HEK293 (cell line): ENCODE measurements around the gene PGAP1.
A peak's percentile ranks its signal among the peaks of the same experiment; 100 is the strongest.

Experiments
- CTCF ChIA-PET: fragments of 350-600 bp; formaldehyde crosslinking; extraction: SDS; loops from one replicate; lab custom pipeline; 2021; ENCODE audit warnings: antibody characterized with exemption; lab: Yijun Ruan, JAX
- POLR2A ChIA-PET: fragments of 300-600 bp; formaldehyde crosslinking; extraction: SDS; loops from one replicate; lab custom pipeline; 2020; ENCODE audit warnings: antibody characterized with exemption, inconsistent platforms; lab: Yijun Ruan, JAX
- H3K27ac ChIP-seq: fragments of 200-500 bp; sonication (Bioruptor generic); 2 replicates; pipeline ENCODE4 v1.5.1; 2014; ENCODE audit warnings: low read depth, low read length, control low read depth, inconsistent platforms; ENCODE audit errors: extremely low read depth
- H3K36me3 ChIP-seq, 2 experiments: fragments of 200-500 bp in 1 of 2; sonication (Bioruptor generic) in 1 of 2; 1 replicate in 1 of 2; 2 replicates in 1 of 2; pipeline ENCODE4 v1.5.1; 2014 to 2017; ENCODE audit warnings: inconsistent platforms in 2 of 2, low read length in 2 of 2; ENCODE audit not compliant: control insufficient read depth in 2 of 2, insufficient read depth in 1 of 2
- H3K4me1 ChIP-seq: fragments of 200-500 bp; sonication (Bioruptor generic); 2 replicates; pipeline ENCODE4 v1.5.1; 2014; ENCODE audit warnings: mild to moderate bottlenecking, low read length, inconsistent platforms; ENCODE audit not compliant: control insufficient read depth, insufficient read depth
- H3K4me3 ChIP-seq: 2 replicates; pipeline ENCODE4 v1.5.1; 2011; ENCODE audit warnings: low read depth, mild to moderate bottlenecking, control low read depth, low read length, moderate library complexity
- H3K9me3 ChIP-seq: fragments of 200-500 bp; sonication (Bioruptor generic); 2 replicates; pipeline ENCODE4 v1.5.1; 2014; ENCODE audit warnings: low read depth, low read length, inconsistent platforms; ENCODE audit not compliant: control insufficient read depth, insufficient read depth
- ELK4 ChIP-seq: IDR thresholded peaks from 2 replicates; pipeline ENCODE4 v1.6.1; 2011; ENCODE audit warnings: mild to moderate bottlenecking, low read depth, low read length, borderline replicate concordance
- GFI1B ChIP-seq: fragments of 450-650 bp; formaldehyde crosslinking; IDR thresholded peaks from 2 replicates; pipeline ENCODE4 v1.5.1; 2016; ENCODE audit warnings: missing biosample characterization, missing genetic modification characterization
- KLF9 ChIP-seq: fragments of 450-650 bp; formaldehyde crosslinking; IDR thresholded peaks from 2 replicates; pipeline ENCODE4 v1.5.1; 2016; ENCODE audit warnings: missing biosample characterization, missing genetic modification characterization, low read depth
- PRDM1 ChIP-seq: fragments of 450-650 bp; formaldehyde crosslinking; IDR thresholded peaks from 2 replicates; pipeline ENCODE4; 2016; ENCODE audit warnings: missing biosample characterization, missing genetic modification characterization
- REPIN1 ChIP-seq: fragments of 450-650 bp; formaldehyde crosslinking; IDR thresholded peaks from 2 replicates; pipeline ENCODE4 v1.5.1; 2017; ENCODE audit warnings: missing biosample characterization, missing genetic modification characterization, low read depth
- SETDB1 ChIP-seq: IDR thresholded peaks from one replicate; pipeline ENCODE4 v1.6.1; 2017; ENCODE audit warnings: mild to moderate bottlenecking, low read length, moderate library complexity, mixed read lengths; ENCODE audit not compliant: insufficient read length
- TSHZ1 ChIP-seq: fragments of 450-650 bp; formaldehyde crosslinking; IDR thresholded peaks from 2 replicates; pipeline ENCODE4 v1.5.1; 2016; ENCODE audit warnings: missing biosample characterization, missing genetic modification characterization, borderline replicate concordance
- ZBTB48 ChIP-seq: fragments of 450-650 bp; formaldehyde crosslinking; IDR thresholded peaks from 2 replicates; pipeline ENCODE4 v1.5.1; 2016; ENCODE audit warnings: missing biosample characterization, missing genetic modification characterization
- ZEB2 ChIP-seq: fragments of 450-650 bp; formaldehyde crosslinking; IDR thresholded peaks from 2 replicates; pipeline ENCODE4 v1.5.1; 2016; ENCODE audit warnings: missing biosample characterization, missing genetic modification characterization
- ZFP41 ChIP-seq: fragments of 450-650 bp; formaldehyde crosslinking; IDR thresholded peaks from 2 replicates; pipeline ENCODE4 v1.5.1; 2016; ENCODE audit warnings: missing biosample characterization, missing genetic modification characterization, borderline replicate concordance
- ZNF114 ChIP-seq: fragments of 450-650 bp; formaldehyde crosslinking; IDR thresholded peaks from 2 replicates; pipeline ENCODE4 v1.5.0; 2017; ENCODE audit warnings: missing biosample characterization, missing genetic modification characterization
- ZNF157 ChIP-seq: fragments of 450-650 bp; formaldehyde crosslinking; IDR thresholded peaks from 2 replicates; pipeline ENCODE4 v1.5.1; 2016; ENCODE audit warnings: missing biosample characterization, missing genetic modification characterization
- ZNF169 ChIP-seq: fragments of 450-650 bp; formaldehyde crosslinking; IDR thresholded peaks from 2 replicates; pipeline ENCODE4 v1.5.1; 2016; ENCODE audit warnings: missing biosample characterization, missing genetic modification characterization
- ZNF184 ChIP-seq: fragments of 450-650 bp; IDR thresholded peaks from 2 replicates; pipeline ENCODE4 v1.5.1; 2018; ENCODE audit warnings: missing biosample characterization, mild to moderate bottlenecking, missing genetic modification characterization
- ZNF202 ChIP-seq: fragments of 450-650 bp; formaldehyde crosslinking; IDR thresholded peaks from 2 replicates; pipeline ENCODE4 v1.5.1; 2016; ENCODE audit warnings: missing biosample characterization, missing genetic modification characterization, borderline replicate concordance
- ZNF211 ChIP-seq: fragments of 450-650 bp; formaldehyde crosslinking; IDR thresholded peaks from 2 replicates; pipeline ENCODE4 v1.5.1; 2016; ENCODE audit warnings: low read depth, missing biosample characterization, missing genetic modification characterization
- ZNF214 ChIP-seq: fragments of 450-650 bp; formaldehyde crosslinking; IDR thresholded peaks from 2 replicates; pipeline ENCODE4 v1.5.1; 2017; ENCODE audit warnings: missing biosample characterization, mild to moderate bottlenecking, missing genetic modification characterization, borderline replicate concordance
- ZNF335 ChIP-seq: fragments of 450-650 bp; formaldehyde crosslinking; conservative IDR thresholded peaks from 2 replicates; pipeline ENCODE4 v1.5.1; 2016; ENCODE audit warnings: missing biosample characterization, missing genetic modification characterization
- ZNF391 ChIP-seq: fragments of 450-650 bp; formaldehyde crosslinking; IDR thresholded peaks from 2 replicates; pipeline ENCODE4 v1.5.1; 2016; ENCODE audit warnings: low read depth, missing biosample characterization, missing genetic modification characterization, borderline replicate concordance
- ZNF555 ChIP-seq: fragments of 450-650 bp; formaldehyde crosslinking; conservative IDR thresholded peaks from 2 replicates; pipeline ENCODE4 v1.5.1; 2017; ENCODE audit warnings: missing biosample characterization, mild to moderate bottlenecking, missing genetic modification characterization, inconsistent platforms
- ZNF560 ChIP-seq: fragments of 450-650 bp; formaldehyde crosslinking; IDR thresholded peaks from 2 replicates; pipeline ENCODE4 v1.5.1; 2017; ENCODE audit warnings: missing biosample characterization, missing genetic modification characterization, borderline replicate concordance
- ZNF692 ChIP-seq: fragments of 450-650 bp; formaldehyde crosslinking; IDR thresholded peaks from 2 replicates; pipeline ENCODE4 v1.5.1; 2016; ENCODE audit warnings: missing biosample characterization, missing genetic modification characterization
- ZNF701 ChIP-seq: fragments of 450-650 bp; formaldehyde crosslinking; IDR thresholded peaks from 2 replicates; pipeline ENCODE4 v1.5.1; 2016; ENCODE audit warnings: missing biosample characterization, missing genetic modification characterization
- ZNF777 ChIP-seq: fragments of 450-650 bp; formaldehyde crosslinking; IDR thresholded peaks from 2 replicates; pipeline ENCODE4 v1.5.1; 2017; ENCODE audit warnings: missing biosample characterization, missing genetic modification characterization, borderline replicate concordance

PGAP1 gene

GRCh38 chr2:196944570-196944969, 18.1 kb upstream of the PGAP1 start:
- CTCF ChIA-PET: interaction anchor here (0.6 to 1.0 kb wide), 3 partner anchors 12 to 197 kb away, joined by 3 to 4 read pairs (median 3); no protein-coding TSS in a partner anchor
- no peaks in the 10 kb centered on the region for H3K9me3 ChIP-seq
- TF ChIP-seq GFI1B (tag by site-specific recombination): no peak
- TF ChIP-seq ZNF157: no peak
- TF ChIP-seq ZEB2 (tag by site-specific recombination): no peak
- TF ChIP-seq ZNF211 (tag by site-specific recombination): no peak
- TF ChIP-seq ZNF335 (tag by site-specific recombination): 0 out of 2 replicates have a peak, but pooled peaks have one; percentile 15
- TF ChIP-seq ZNF169 (tag by site-specific recombination): no peak
- TF ChIP-seq PRDM1 (tag by site-specific recombination): no peak
- TF ChIP-seq, all 188 proteins: peak for 1
- H3K4me3 ChIP-seq: no peak overlapping the region
- H3K4me1 ChIP-seq: peaks cover 3% of the 10 kb centered on the region; the same call in 1 of the 2 replicates
- no peak overlapping the region for H3K27ac ChIP-seq
- H3K36me3 ChIP-seq: no peaks in the 10 kb centered on the region
- POLR2A ChIA-PET: no interaction called here

DNA sequence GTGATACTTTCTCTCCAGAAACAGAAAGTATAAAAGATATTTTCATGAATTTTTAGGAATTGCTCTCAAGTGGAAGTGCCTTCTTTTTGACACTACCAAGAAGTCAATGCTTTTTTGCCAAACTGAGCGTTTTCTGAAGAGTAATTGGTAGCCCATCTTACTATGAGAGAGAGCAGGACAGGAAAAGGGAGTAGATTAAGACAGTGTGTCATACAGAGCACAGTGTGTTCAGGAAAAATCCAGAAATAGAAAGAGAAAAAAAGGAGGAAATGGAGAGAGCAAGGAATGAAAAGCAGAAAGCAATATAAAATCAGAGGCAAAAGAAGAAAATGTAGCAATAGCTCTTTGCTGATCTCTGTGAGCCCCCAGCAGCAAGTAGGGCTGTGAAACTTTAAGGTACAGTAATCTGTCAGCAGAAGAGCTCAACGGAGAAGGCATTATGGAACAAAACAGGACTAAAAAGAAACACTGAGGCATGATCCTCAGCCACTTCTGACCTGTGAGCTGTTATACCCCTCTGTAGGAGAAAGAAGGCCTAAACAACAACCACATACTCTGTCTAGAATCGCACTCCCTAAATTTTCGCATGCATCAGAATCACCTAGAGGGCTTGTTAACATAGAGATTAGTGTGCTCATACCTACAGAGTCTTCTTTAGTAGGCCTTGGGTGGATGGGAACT, 15.0 kb upstream of the PGAP1 start:
- CTCF ChIA-PET: no interaction called here
- H3K9me3 ChIP-seq: no peaks in the 10 kb centered on the region
- no peak overlapping the region for H3K4me3 ChIP-seq
- H3K27ac ChIP-seq: no peak overlapping the region
- POLR2A ChIA-PET: no interaction called here
- TF ChIP-seq ZNF560 (tag by site-specific recombination): no peak
- no peak for TF ChIP-seq ZNF202 (tag by site-specific recombination)
- no peak for TF ChIP-seq KLF9 (tag by site-specific recombination)
- no peak for TF ChIP-seq ZFP41 (tag by site-specific recombination)
- no peak for TF ChIP-seq ZNF184 (tag by site-specific recombination)
- no peak for TF ChIP-seq TSHZ1 (tag by site-specific recombination)
- no peak for TF ChIP-seq ELK4
- TF ChIP-seq ZBTB48 (tag by site-specific recombination): no peak
- no peak for TF ChIP-seq ZNF214 (tag by site-specific recombination)
- no peak for TF ChIP-seq ZNF391 (tag by site-specific recombination)
- no peak for TF ChIP-seq ZNF692 (tag by site-specific recombination)
- no peak for TF ChIP-seq REPIN1 (tag by site-specific recombination)
- TF ChIP-seq ZNF335 (tag by site-specific recombination): no peak
- TF ChIP-seq ZNF701: no peak
- TF ChIP-seq SETDB1: no peak
- TF ChIP-seq ZNF114 (tag by site-specific recombination): no peak
- no peak for TF ChIP-seq ZNF777 (tag by site-specific recombination)
- TF ChIP-seq ZNF555 (tag by site-specific recombination): no peak
- no peaks in the 10 kb centered on the region for H3K36me3 ChIP-seq
- peaks cover 3% of the 10 kb centered on the region; the same call in 1 of the 2 replicates for H3K4me1 ChIP-seq
